Measurements from ENCODE around the gene FLG. TPM values are rescaled to one million over a fixed set of nuclear protein-coding genes. Genes with fewer than 3 reads are reported as not detected.

The FLG gene
- polyA plus RNA-seq, 3 donors = not detected

DNA sequence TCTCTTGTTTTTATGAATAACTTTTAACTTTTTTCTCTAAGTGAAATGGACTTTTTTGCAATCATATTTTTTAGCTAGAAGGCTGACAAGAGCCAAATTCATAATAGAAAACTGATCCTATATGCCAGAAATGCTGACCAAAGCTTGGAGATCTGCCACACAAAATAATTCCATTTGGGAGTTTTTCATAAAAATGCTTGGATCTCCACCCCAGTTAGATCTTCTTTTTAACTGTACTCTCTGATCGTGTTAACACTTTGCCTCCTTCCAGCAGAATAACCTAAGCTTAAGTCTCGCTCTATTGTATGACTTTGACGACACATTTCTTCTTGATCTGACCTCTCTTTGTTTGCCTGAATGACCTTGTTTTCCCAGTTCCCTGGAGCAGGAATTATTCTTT is 18.0 kb upstream of the FLG start:
- Mint-ChIP-seq H3K36me3 (no peaks in the 10 kb centered on the region), H3K4me1 (no peaks in the 10 kb centered on the region), H3K27me3 (ENCODE audit: low read depth in 3 of 3) (peaks cover 1 to 14% (median 7%) of the 10 kb centered on the region in 3 donors), H3K4me3 (no peak overlapping the region), H3K27ac (no peak overlapping the region), H3K9me3 (no peaks in the 10 kb centered on the region)
- Histone ChIP-seq H3K4me2 (replicated peaks; ENCODE audit: extremely low read depth, low read length, poor library complexity, severe bottlenecking) (no peak overlapping the region), H3K36me3 (replicated peaks in 1 of 2; ENCODE audit: control insufficient read depth in 1 of 2, insufficient read depth in 2 of 2, low read length in 2 of 2) (no peaks in the 10 kb centered on the region), H3K9ac (ENCODE audit: insufficient read depth, low read length, poor library complexity, severe bottlenecking) (no peak overlapping the region), H3K4me3 (replicated peaks in 1 of 3; ENCODE audit: low read depth in 2 of 3, low read length in 3 of 3) (no peak overlapping the region), H3K9me3 (replicated peaks in 1 of 2; ENCODE audit: control insufficient read depth in 1 of 2, insufficient read depth in 1 of 2, low read length in 2 of 2) (no peaks in the 10 kb centered on the region), H2AFZ (ENCODE audit: insufficient read depth, low read depth, low read length, poor library complexity, severe bottlenecking) (no peak overlapping the region), H3K4me1 (ENCODE audit: control insufficient read depth in 1 of 2, insufficient read depth in 2 of 2, low read length in 2 of 2) (no peaks in the 10 kb centered on the region), H3K27ac (ENCODE audit: low read depth in 1 of 2, low read length in 2 of 2) (no peak overlapping the region), H3K79me2 (ENCODE audit: insufficient read depth, low read length) (no peaks in the 10 kb centered on the region), H3K27me3 (ENCODE audit: control insufficient read depth in 2 of 2, insufficient read depth in 2 of 2, low read length in 2 of 2) (peaks cover 0 to 18% of the 10 kb centered on the region in 2 donors), H4K20me1 (ENCODE audit: insufficient read depth, low read length) (no peaks in the 10 kb centered on the region)
- intact Hi-C loops (cut with micrococcal nuclease) = loop anchor here in 1 of 2 donors (10.0 kb wide), 1 partner anchor 112 kb away; no protein-coding TSS in a partner anchor
- 82% methylated on average over 2 of the region's 3 CpGs for WGBS (ENCODE audit: insufficient coverage)
- TF ChIP-seq, protein P1, sequence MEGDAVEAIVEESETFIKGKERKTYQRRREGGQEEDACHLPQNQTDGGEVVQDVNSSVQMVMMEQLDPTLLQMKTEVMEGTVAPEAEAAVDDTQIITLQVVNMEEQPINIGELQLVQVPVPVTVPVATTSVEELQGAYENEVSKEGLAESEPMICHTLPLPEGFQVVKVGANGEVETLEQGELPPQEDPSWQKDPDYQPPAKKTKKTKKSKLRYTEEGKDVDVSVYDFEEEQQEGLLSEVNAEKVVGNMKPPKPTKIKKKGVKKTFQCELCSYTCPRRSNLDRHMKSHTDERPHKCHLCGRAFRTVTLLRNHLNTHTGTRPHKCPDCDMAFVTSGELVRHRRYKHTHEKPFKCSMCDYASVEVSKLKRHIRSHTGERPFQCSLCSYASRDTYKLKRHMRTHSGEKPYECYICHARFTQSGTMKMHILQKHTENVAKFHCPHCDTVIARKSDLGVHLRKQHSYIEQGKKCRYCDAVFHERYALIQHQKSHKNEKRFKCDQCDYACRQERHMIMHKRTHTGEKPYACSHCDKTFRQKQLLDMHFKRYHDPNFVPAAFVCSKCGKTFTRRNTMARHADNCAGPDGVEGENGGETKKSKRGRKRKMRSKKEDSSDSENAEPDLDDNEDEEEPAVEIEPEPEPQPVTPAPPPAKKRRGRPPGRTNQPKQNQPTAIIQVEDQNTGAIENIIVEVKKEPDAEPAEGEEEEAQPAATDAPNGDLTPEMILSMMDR (IDR thresholded peaks at IDR 0.05) = no peak
- DNase-seq = no peak

DNA sequence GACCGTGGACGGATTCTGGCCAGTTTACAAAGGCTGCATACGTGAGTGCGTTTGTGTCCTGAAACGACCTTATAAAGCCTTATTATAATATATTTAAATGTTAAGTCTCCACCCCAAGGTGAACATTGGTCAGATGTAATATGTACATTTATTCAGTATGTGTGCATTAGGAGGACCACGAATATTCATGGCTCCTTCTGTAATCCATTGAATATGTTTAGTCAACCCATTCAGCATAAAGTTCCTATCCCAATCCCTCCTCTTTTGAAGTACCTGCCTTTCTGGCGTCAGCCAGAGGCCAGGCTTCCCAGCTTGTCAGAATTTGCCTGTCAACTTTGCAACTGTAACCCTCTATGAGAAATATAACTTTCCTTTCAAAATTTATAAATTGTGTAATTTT is 10.4 kb upstream of the FLG start:
- Mint-ChIP-seq H3K27ac (no peak overlapping the region), H3K27me3 (ENCODE audit: low read depth in 3 of 3) (peaks cover 1 to 11% (median 3%) of the 10 kb centered on the region in 3 donors), H3K36me3 (no peaks in the 10 kb centered on the region), H3K4me3 (no peak overlapping the region), H3K9me3 (no peaks in the 10 kb centered on the region), H3K4me1 (no peaks in the 10 kb centered on the region)
- H3K36me3 ChIP-seq (replicated peaks in 1 of 2; ENCODE audit: control insufficient read depth in 1 of 2, insufficient read depth in 2 of 2, low read length in 2 of 2) = no peaks in the 10 kb centered on the region
- H3K79me2 ChIP-seq (ENCODE audit: insufficient read depth, low read length) = no peaks in the 10 kb centered on the region
- intact Hi-C loops (cut with micrococcal nuclease) = no loop called here
- H3K4me2 ChIP-seq (replicated peaks; ENCODE audit: extremely low read depth, low read length, poor library complexity, severe bottlenecking) = no peak overlapping the region
- no peaks in the 10 kb centered on the region for H3K9me3 ChIP-seq (replicated peaks in 1 of 2; ENCODE audit: control insufficient read depth in 1 of 2, insufficient read depth in 1 of 2, low read length in 2 of 2)
- TF ChIP-seq, protein P1 (IDR thresholded peaks at IDR 0.05) = no peak
- no peak overlapping the region for H3K4me3 ChIP-seq (replicated peaks in 1 of 3; ENCODE audit: low read depth in 2 of 3, low read length in 3 of 3)
- no peak overlapping the region for H3K27ac ChIP-seq (ENCODE audit: low read depth in 1 of 2, low read length in 2 of 2)
- H3K27me3 ChIP-seq (ENCODE audit: control insufficient read depth in 2 of 2, insufficient read depth in 2 of 2, low read length in 2 of 2) = peaks cover 0 to 2% of the 10 kb centered on the region in 2 donors
- no peaks in the 10 kb centered on the region for H3K4me1 ChIP-seq (ENCODE audit: control insufficient read depth in 1 of 2, insufficient read depth in 2 of 2, low read length in 2 of 2)
- H4K20me1 ChIP-seq (ENCODE audit: insufficient read depth, low read length) = no peaks in the 10 kb centered on the region
- H3K9ac ChIP-seq (ENCODE audit: insufficient read depth, low read length, poor library complexity, severe bottlenecking) = no peak overlapping the region
- H2AFZ ChIP-seq (ENCODE audit: insufficient read depth, low read depth, low read length, poor library complexity, severe bottlenecking) = no peak overlapping the region
- DNase-seq = no peak
- WGBS (ENCODE audit: insufficient coverage) = 100% methylated on average over 1 of the region's 7 CpGs
